ENCODE data around the gene CUL3.

GRCh38 chr2:224432003-224432579 is 153.1 kb downstream of the CUL3 start:
- TF ChIP-seq CTCF (IDR thresholded peaks at IDR 0.05) (no peak), POLR2A (IDR thresholded peaks at IDR 0.05) (no peak), POLR2AphosphoS5 (IDR thresholded peaks at IDR 0.05) (no peak), EP300 (IDR thresholded peaks at IDR 0.05) (no peak)

Data from stomach (tissue), 4 donors.